ENCODE measurements around the gene GSPT1. TPM values are rescaled to one million over a fixed set of nuclear protein-coding genes. Genes with fewer than 3 reads are reported as not detected.

GSPT1 gene
- total RNA-seq, 1 experiment from 2014 or later = 173 TPM

DNA sequence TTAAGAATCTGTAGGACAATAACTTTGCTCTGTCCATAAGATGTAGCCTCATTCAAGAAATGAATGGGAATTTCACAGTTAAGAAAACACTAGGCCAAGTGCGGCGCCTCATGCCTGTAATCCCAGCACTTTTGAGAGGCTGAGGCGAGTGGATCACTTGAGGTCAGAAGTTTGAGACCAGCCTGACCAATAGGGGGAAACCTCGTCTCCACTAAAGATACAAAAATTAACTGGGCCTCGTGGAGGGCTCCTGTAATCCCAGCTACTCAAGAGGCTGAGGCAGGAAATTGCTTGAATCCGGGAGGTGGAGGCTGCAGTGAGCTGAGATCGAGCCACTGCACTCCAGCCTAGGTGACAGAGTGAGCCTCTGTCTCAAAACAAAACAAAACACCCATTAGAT lies 44.6 kb downstream of the GSPT1 start:
- TF ChIP-seq, protein P1, sequence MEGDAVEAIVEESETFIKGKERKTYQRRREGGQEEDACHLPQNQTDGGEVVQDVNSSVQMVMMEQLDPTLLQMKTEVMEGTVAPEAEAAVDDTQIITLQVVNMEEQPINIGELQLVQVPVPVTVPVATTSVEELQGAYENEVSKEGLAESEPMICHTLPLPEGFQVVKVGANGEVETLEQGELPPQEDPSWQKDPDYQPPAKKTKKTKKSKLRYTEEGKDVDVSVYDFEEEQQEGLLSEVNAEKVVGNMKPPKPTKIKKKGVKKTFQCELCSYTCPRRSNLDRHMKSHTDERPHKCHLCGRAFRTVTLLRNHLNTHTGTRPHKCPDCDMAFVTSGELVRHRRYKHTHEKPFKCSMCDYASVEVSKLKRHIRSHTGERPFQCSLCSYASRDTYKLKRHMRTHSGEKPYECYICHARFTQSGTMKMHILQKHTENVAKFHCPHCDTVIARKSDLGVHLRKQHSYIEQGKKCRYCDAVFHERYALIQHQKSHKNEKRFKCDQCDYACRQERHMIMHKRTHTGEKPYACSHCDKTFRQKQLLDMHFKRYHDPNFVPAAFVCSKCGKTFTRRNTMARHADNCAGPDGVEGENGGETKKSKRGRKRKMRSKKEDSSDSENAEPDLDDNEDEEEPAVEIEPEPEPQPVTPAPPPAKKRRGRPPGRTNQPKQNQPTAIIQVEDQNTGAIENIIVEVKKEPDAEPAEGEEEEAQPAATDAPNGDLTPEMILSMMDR (conservative IDR thresholded peaks at IDR 0.05) = peak; percentile 50
- H3K9me3 Mint-ChIP-seq = no peaks in the 10 kb centered on the region
- H3K4me2 ChIP-seq (ENCODE audit: insufficient read depth, insufficient read length, low read length) = no peak overlapping the region
- H3K36me3 Mint-ChIP-seq (ENCODE audit: insufficient read depth in 1 of 3, low read depth in 3 of 3) = peaks cover 19 to 43% (median 28%) of the 10 kb centered on the region in 3 experiments
- H2BK15ac ChIP-seq (ENCODE audit: low read depth, low read length) = no peak overlapping the region
- H3T11ph ChIP-seq (ENCODE audit: low read length) = no peak overlapping the region
- H4K91ac ChIP-seq (ENCODE audit: insufficient read length, low read depth, low read length) = no peak overlapping the region
- H3K79me1 ChIP-seq (ENCODE audit: insufficient read depth, low read depth, low read length, poor library complexity, severe bottlenecking) = no peaks in the 10 kb centered on the region
- no peak overlapping the region for H3K9ac ChIP-seq (ENCODE audit: extremely low read depth, insufficient read length, low read length)
- H2BK12ac ChIP-seq (ENCODE audit: insufficient read length, low read depth, low read length) = no peak overlapping the region
- H3K56ac ChIP-seq (ENCODE audit: insufficient read length, low read depth, low read length) = no peak overlapping the region
- H3K4me1 Mint-ChIP-seq = peaks cover 0 to 7% of the 10 kb centered on the region in 2 experiments; a peak in 2 of 4 replicates
- H3K27ac Mint-ChIP-seq = peak overlapping the region in 2 of 3 experiments; percentile 82 to 89; a peak in 4 of 7 replicates
- WGBS (ENCODE audit: extremely low coverage, insufficient read length, low lambda C conversion rate) = no CpG with 5 or more reads among the region's 7 CpGs
- H2AK5ac ChIP-seq (ENCODE audit: insufficient read length, low read length) = no peak overlapping the region
- no peaks in the 10 kb centered on the region for H3K27me3 ChIP-seq (ENCODE audit: insufficient read depth, low read length)
- no peak overlapping the region for H3K4me3 Mint-ChIP-seq
- DNase-seq = peak; percentile 66
- no peak overlapping the region for H4K8ac ChIP-seq (replicated peaks; ENCODE audit: insufficient read length, low read depth, low read length)
- H3K27me3 Mint-ChIP-seq (ENCODE audit: low read depth) = no peaks in the 10 kb centered on the region
- H2BK20ac ChIP-seq (ENCODE audit: low read depth, low read length, poor library complexity, severe bottlenecking) = no peak overlapping the region
- no peaks in the 10 kb centered on the region for H3K4me1 ChIP-seq (ENCODE audit: insufficient read depth, low read length)
- H2AFZ ChIP-seq (ENCODE audit: low read length) = no peak overlapping the region
- no peak overlapping the region for H3K14ac ChIP-seq (ENCODE audit: insufficient read depth, low read length)
- no peak overlapping the region for H4K5ac ChIP-seq (ENCODE audit: insufficient read length, low read depth, low read length)
- H3K27ac ChIP-seq (ENCODE audit: insufficient read length, low read depth, low read length) = no peak overlapping the region
- no peaks in the 10 kb centered on the region for H3K79me2 ChIP-seq (ENCODE audit: insufficient read depth, low read length)
- H3K4ac ChIP-seq (ENCODE audit: low read depth, low read length) = no peak overlapping the region
- H3K18ac ChIP-seq (ENCODE audit: insufficient read length, low read depth, low read length) = no peak overlapping the region
- no peaks in the 10 kb centered on the region for H4K20me1 ChIP-seq (ENCODE audit: control insufficient read depth, insufficient read depth, insufficient read length)
- no peak overlapping the region for H2BK120ac ChIP-seq (ENCODE audit: low read depth, low read length, poor library complexity, severe bottlenecking)
- no peak overlapping the region for H3K23ac ChIP-seq (ENCODE audit: insufficient read length, low read depth, low read length)
- no peak overlapping the region for H2BK5ac ChIP-seq (ENCODE audit: insufficient read length, low read length)
- H3K9me3 ChIP-seq (ENCODE audit: control insufficient read depth, low read depth, low read length) = no peaks in the 10 kb centered on the region
- H3K23me2 ChIP-seq (ENCODE audit: insufficient read length, low read depth, low read length, poor library complexity, severe bottlenecking) = no peaks in the 10 kb centered on the region
